Omental fat pad (tissue), 4 donors: ENCODE measurements around the gene EFEMP2. TPM values are rescaled to one million over a fixed set of nuclear protein-coding genes. Genes with fewer than 3 reads are reported as not detected.

Experiments
- ATAC-seq: fragments of 150-250 bp; one replicate; pipeline ENCODE4 v1.9.1; 2016; ENCODE audit warnings: mild to moderate bottlenecking, moderate library complexity; ENCODE audit not compliant: low FRiP score
- DNase-seq: peaks from one replicate; pipeline ENCODE4 v3.0.0-alpha.2; 2019; ENCODE audit warnings: low spot score
- CTCF ChIP-seq, 3 donors: fragments of 450-650 bp; IDR thresholded peaks; one replicate each; pipeline ENCODE4 v1.5.1; 2016 to 2017; ENCODE audit warnings: antibody characterized with exemption in 3 of 3, mild to moderate bottlenecking in 3 of 3, moderate library complexity in 2 of 3
- total RNA-seq, 4 donors: library from RNA; depleted of rRNA; stranded (reverse); fragments of >200 nt; gene quantifications; one replicate each; pipeline ENCODE4 v1.1.0, GENCODE V29; 2016

The EFEMP2 gene
- total RNA-seq, 4 donors from 2014 or later = 39.4 to 81.8 (median 66.1) TPM

- TF ChIP-seq CTCF (IDR thresholded peaks at IDR 0.05) = no peak
- ATAC-seq (no peak), DNase-seq (no peak)
These were observed 51.5 kb downstream of the EFEMP2 start for GRCh38 chr11:65821107-65821506.

- ATAC-seq = peak; percentile 93
These were observed 54.5 kb downstream of the EFEMP2 start for GRCh38 chr11:65817835-65818680.

GRCh38 chr11:65817312-65817834 lies 55.2 kb downstream of the EFEMP2 start:
- TF ChIP-seq CTCF (IDR thresholded peaks at IDR 0.05) = no peak
- DNase-seq = no peak
- ATAC-seq = no peak

More at GRCh38 chr11:65817835-65818680, 54.5 kb downstream of the EFEMP2 start:
- peak; percentile 98 for DNase-seq
- TF ChIP-seq CTCF (IDR thresholded peaks at IDR 0.05) = peak in 2 of 3 donors; percentile 86 to 91

GRCh38 chr11:65816696-65817095 lies 55.9 kb downstream of the EFEMP2 start:
- ATAC-seq (no peak), DNase-seq (no peak)
- no peak for TF ChIP-seq CTCF (IDR thresholded peaks at IDR 0.05)

Other genes with a start within 250 kb of the EFEMP2 start
- 10 to 100 TPM; 19.3 to 60.5 (median 33.3) TPM for gene SIPA1, start 234.7 kb downstream of the EFEMP2 start, total RNA-seq
- 10 to 100 TPM; 37.8 to 72.7 (median 46.8) TPM for gene RELA, start 209.9 kb downstream of the EFEMP2 start, total RNA-seq
- 10 to 100 TPM; 39.8 to 48.2 (median 44.7) TPM for gene KAT5, start 160.5 kb downstream of the EFEMP2 start, total RNA-seq
- gene RNASEH2C, start 152.0 kb downstream of the EFEMP2 start, total RNA-seq = 100 to 1,000 TPM in 3 of 4 donors, 10 to 100 TPM in 1; 89.7 to 192 (median 125) TPM
- 10 to 100 TPM; 15.4 to 32.8 (median 30.9) TPM for gene AP5B1, start 91.8 kb downstream of the EFEMP2 start, total RNA-seq
- not detected for gene OVOL1, start 85.7 kb downstream of the EFEMP2 start, total RNA-seq
- gene SNX32, start 38.8 kb downstream of the EFEMP2 start, total RNA-seq = 1 to 10 TPM in 2 of 4 donors, under 1 TPM in 2; 0.79 to 1.6 (median 1.1) TPM
- 100 to 1,000 TPM; 485 to 798 (median 586) TPM for gene CFL1, start 14.6 kb downstream of the EFEMP2 start, total RNA-seq
- 10 to 100 TPM; 25.9 to 60.8 (median 28.8) TPM for gene MUS81, start 12.4 kb downstream of the EFEMP2 start, total RNA-seq
- gene CTSW, start 7.0 kb upstream of the EFEMP2 start, total RNA-seq = 1 to 10 TPM; 1.6 to 3.9 (median 2.8) TPM
- gene FIBP, start 15.7 kb upstream of the EFEMP2 start, total RNA-seq = 10 to 100 TPM; 48.8 to 66.4 (median 54.6) TPM
- gene CCDC85B, start 17.9 kb upstream of the EFEMP2 start, total RNA-seq = 10 to 100 TPM; 40.2 to 85.9 (median 59.4) TPM
- 100 to 1,000 TPM in 2 of 4 donors, 10 to 100 TPM in 1, 1 to 10 TPM in 1; 2.8 to 223 (median 57.0) TPM for gene FOSL1, start 27.6 kb upstream of the EFEMP2 start, total RNA-seq
- 10 to 100 TPM; 14.0 to 18.8 (median 17.5) TPM for gene C11orf68, start 46.3 kb upstream of the EFEMP2 start, total RNA-seq
- 10 to 100 TPM; 53.0 to 88.6 (median 72.5) TPM for gene DRAP1, start 46.6 kb upstream of the EFEMP2 start, total RNA-seq
- gene TSGA10IP, start 72.7 kb upstream of the EFEMP2 start, total RNA-seq = under 1 TPM in 1 of 4 donors, not detected in 3; 0.24 TPM
- gene SART1, start 88.9 kb upstream of the EFEMP2 start, total RNA-seq = 10 to 100 TPM; 22.5 to 62.4 (median 47.1) TPM
- gene EIF1AD, start 129.4 kb upstream of the EFEMP2 start, total RNA-seq = 10 to 100 TPM; 24.6 to 58.2 (median 28.8) TPM
- gene BANF1, start 129.7 kb upstream of the EFEMP2 start, total RNA-seq = 10 to 100 TPM; 24.6 to 40.8 (median 33.0) TPM
- gene CST6, start 139.2 kb upstream of the EFEMP2 start, total RNA-seq = 1 to 10 TPM in 2 of 4 donors, not detected in 2; 1.6 to 6.2 TPM
- under 1 TPM in 2 of 4 donors, not detected in 2; 0.24 to 0.69 TPM for gene CATSPER1, start 153.7 kb upstream of the EFEMP2 start, total RNA-seq
- gene GAL3ST3, start 176.4 kb upstream of the EFEMP2 start, total RNA-seq = 1 to 10 TPM in 1 of 4 donors, under 1 TPM in 1, not detected in 2; 0.19 to 1.2 TPM
- gene SF3B2, start 179.6 kb upstream of the EFEMP2 start, total RNA-seq = 100 to 1,000 TPM in 3 of 4 donors, 10 to 100 TPM in 1; 98.9 to 173 (median 140) TPM
- 10 to 100 TPM; 24.5 to 41.1 (median 38.0) TPM for gene PACS1, start 197.5 kb upstream of the EFEMP2 start, total RNA-seq